Coronary artery (tissue), 2 donors: Measurements from ENCODE around the gene SMIM45.

Experiments used
- DNase-seq: peaks from one replicate; pipeline ENCODE4 v3.0.0-alpha.2; 2017; ENCODE audit warnings: low spot score
- H3K27ac ChIP-seq, 2 donors: fragments of 200-600 bp; sonication (generic); one replicate each; pipeline ENCODE4 v1.5.1; 2016 to 2019
- H3K4me3 ChIP-seq: fragments of 200-600 bp; sonication (generic); 2 replicates; pipeline ENCODE4 v1.5.1; 2016; ENCODE audit warnings: mild to moderate bottlenecking, moderate library complexity
- TF ChIP-seq, protein P1 (sequence below): fragments of 200-600 bp; sonication (generic); IDR thresholded peaks from one replicate; pipeline ENCODE4 v1.5.1; 2019; ENCODE audit warnings: antibody characterized with exemption

The SMIM45 gene

DNA sequence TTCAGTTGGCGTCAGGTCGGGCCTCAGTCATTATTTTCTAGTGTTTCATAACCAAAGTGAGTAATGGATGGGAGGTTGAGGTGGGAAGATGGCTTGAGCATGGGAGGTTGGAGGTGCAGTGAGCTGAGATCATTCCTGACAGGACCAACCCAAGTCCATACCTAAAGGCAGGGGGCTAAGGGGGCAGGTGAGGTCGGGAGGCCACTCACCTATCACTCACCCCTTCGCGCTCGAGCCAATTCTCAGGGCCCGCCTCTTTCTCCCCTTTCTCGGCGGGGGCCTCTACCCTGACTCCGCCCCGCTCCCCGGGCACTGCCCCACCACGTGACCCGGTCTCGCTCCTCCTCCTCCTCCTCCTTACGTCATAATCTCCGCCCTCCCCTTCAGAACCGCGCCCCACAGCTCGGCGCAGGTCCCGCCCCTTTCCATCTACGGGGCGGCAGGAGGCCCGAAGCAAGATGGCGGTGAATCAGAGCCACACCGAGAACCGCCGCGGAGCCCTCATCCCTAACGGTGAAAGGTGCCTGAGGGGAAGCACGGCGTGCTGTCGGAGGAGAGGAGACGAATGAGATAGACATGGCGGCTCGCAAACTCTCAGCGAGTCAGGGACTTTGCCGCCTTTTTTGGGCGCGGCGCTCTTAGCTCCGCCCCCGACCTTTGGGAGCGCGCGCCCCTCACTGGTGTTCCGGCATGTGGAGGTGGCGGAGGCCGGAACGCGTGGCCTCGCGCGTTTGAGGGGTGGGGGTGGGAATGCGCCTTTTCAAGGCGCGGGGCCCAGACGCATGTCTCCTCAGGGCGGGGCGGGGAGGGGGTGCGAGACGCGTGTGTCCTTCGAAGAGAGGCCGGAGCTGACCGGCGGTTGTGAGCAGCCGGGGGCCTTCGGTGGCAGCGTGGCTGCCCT is 46.7 kb downstream of the SMIM45 start, which contains the start of gene WBP2NL:
Gene WBP2NL, plus strand, starts transcription at position 428 of the 901 bp plus-strand sequence. Its CDS starts 31 bp downstream, at position 459.
- Histone ChIP-seq H3K27ac (no peak within 1 kb of the TSS), H3K4me3 (peak within 1 kb of the TSS; percentile 68)
- TF ChIP-seq, protein P1, sequence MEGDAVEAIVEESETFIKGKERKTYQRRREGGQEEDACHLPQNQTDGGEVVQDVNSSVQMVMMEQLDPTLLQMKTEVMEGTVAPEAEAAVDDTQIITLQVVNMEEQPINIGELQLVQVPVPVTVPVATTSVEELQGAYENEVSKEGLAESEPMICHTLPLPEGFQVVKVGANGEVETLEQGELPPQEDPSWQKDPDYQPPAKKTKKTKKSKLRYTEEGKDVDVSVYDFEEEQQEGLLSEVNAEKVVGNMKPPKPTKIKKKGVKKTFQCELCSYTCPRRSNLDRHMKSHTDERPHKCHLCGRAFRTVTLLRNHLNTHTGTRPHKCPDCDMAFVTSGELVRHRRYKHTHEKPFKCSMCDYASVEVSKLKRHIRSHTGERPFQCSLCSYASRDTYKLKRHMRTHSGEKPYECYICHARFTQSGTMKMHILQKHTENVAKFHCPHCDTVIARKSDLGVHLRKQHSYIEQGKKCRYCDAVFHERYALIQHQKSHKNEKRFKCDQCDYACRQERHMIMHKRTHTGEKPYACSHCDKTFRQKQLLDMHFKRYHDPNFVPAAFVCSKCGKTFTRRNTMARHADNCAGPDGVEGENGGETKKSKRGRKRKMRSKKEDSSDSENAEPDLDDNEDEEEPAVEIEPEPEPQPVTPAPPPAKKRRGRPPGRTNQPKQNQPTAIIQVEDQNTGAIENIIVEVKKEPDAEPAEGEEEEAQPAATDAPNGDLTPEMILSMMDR, result no peak
- DNase-seq, result no peak

DNA sequence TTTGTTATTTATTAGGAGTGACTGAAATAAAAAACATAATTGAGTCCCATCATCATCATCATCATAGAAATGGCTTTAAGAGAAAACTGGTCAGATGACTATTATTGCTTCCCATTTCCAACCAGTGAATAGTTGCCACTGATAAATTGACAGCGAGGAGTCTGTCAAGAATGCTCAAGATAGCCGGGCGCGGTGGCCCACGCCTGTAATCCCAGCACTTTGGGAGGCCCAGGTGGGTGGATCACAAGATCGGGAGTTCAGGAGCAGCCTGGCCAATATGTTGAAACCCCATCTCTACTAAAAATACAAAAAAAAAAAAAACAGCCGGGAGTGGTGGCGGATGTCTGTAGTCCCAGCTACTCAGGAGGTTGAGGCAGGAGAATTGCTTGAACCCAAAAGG is 48.5 kb downstream of the SMIM45 start:
- no peak for DNase-seq

DNA sequence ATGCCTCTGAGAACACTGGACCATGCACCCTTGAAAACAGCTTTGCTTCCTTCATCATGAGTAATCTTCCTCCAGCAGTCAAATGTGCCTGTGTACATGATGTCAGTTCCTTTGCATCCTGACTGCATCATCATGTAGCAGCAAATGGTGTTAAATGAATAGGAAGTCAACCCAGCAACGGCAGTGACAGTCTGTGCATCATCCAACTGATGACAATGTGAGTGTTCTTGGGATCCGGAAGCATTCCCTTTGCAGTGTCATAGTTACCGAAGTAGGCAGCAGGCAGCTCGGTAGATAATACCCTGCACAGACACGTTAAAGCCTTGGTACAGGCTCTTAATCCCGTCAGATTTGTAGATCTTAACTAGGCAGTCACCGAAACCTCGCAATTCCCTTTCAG is 49.2 kb downstream of the SMIM45 start:
- TF ChIP-seq, protein P1, result no peak
- no peak for DNase-seq
- H3K27ac ChIP-seq, result no peak overlapping the region
- no peak overlapping the region for H3K4me3 ChIP-seq

More for the DNA sequence above, 48.5 kb downstream of the SMIM45 start:
- H3K4me3 ChIP-seq, result no peak overlapping the region
- TF ChIP-seq, protein P1, result no peak
- H3K27ac ChIP-seq, result no peak overlapping the region

DNA sequence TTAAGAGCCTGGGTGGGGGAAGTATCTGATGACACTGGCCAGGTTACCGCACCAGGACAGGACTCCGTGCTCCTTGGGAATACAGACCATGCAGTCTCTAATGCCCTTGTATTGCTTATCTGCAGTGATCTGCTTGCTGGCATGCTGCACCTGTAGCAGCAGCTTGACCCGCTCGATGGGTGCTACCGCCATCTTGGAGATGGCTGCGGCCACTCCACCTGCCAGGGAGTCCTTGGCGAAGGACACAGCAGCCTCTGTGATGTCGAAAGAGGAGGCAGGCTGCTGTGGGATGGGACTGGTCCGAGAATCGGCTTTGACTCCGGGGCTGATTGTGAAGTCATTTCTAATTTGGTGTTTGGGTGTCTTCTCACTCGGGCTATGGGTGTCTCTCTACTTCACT is 49.8 kb downstream of the SMIM45 start:
- DNase-seq, result no peak
- no peak overlapping the region for H3K27ac ChIP-seq
- TF ChIP-seq, protein P1, result no peak
- H3K4me3 ChIP-seq, result no peak overlapping the region

DNA sequence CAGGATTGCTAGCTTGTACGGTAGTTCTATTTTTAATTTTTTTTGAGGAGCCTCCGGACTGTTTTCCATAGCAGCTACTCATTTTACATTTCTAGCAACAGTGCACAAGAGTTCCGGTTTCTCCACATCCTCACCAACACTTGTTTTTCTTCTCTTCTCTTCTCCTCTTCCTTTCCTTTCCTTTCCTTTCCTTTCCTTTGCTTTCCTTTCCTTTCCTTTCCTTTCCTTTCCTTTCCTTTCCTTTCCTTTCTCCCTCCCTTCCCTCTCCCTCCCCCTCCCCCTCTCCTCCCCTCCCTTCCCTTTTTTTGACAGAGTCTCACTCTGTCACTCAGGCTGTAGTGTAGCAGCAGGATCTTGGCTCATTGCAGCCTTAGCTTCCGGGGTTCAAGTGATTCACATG is 56.0 kb downstream of the SMIM45 start:
- DNase-seq, result no peak
- H3K27ac ChIP-seq, result no peak overlapping the region
- H3K4me3 ChIP-seq, result no peak overlapping the region
- TF ChIP-seq, protein P1, result no peak
